ENCODE results near the gene HPSE.
A peak's percentile ranks its signal among the peaks of the same experiment; 100 is the strongest.
"Not testable (repeated sequence)": the region's sequence is repeated elsewhere in the genome, so short reads cannot be mapped to it uniquely, and the experiment has no call there.

HPSE gene

DNA sequence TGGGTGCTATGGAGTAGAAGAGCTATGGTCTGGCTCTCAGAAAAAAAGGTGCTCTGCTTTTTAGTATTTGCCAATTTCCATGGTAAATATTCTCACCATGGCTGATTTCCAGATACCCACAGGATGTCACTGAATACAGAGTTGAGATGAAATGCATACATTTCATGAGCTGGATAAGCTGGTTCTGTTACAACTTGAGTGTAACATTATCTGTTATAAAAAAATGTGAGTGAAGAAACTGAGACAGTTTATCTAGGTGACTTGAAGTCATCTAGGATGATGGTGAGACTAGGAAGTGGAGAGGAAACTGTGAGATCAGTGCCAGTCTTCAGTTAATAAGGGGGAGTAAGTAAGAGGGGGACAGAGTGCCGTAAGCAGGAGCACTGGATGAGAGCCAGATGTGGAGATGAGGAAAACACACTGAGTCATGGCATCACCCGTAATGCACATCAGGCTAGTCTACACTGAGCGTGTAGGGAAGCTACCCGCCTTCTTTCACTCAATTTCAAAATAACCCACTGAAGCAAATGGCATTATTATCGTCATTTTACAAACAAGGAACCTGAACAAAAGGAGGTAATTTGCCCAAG lies 5.0 kb downstream of the HPSE start:
- DNase-seq = no peak

DNA sequence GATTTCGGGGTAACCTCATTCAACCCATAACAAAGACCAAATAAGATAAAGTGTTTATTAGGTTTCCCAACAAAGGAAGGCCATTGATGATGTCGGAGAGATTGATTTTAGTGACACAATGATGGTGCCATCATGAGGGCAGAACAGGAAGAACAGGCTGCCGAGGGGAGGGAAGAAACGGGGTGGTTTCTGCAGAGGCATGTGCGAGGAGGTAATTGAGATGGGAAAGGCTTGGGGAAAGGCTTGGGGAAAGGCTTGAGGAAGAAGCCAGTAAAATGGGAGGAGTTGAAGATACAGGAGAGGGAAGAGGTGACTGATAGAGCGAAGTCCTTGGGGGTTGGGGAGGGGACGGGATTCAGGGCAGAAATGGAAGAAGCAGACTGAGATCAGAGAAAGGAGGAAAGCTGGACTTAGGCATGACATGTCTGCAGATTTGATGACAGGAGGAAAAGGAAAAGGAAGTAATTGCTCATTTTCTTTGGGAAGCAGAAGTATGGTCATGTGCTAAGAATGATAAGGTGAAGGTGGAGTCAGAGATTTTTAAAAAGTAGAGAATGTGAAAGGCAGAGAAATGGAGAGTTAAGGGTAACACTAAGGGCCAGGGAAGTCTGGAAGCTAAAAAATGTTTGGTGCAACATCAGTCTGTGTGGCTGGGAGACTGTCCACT lies 6.0 kb downstream of the HPSE start:
- DNase-seq = no peak

- DNase-seq = no peak
Observed at GRCh38 chr4:83326546-83326945, 8.1 kb downstream of the HPSE start.

GRCh38 chr4:83325306-83325705 lies 9.3 kb downstream of the HPSE start:
- DNase-seq = not testable (repeated sequence)

DNA sequence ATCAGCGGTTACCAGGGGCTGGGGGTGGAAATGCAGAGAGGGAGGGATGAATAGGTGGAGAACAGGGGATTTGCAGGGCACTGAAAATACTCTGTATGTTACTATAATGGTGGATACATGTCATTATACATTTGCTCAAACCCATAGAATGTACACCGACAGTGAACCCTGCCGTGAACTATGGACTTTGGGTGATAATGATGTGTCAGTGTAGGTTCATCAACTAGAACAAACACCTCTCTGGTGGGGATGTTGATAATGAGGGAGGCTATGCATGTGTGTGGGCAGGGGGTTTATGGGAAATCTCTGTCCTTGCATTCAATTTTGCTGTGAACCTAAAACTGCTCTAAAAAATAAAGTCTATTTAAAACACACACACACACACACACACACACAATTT lies 11.5 kb downstream of the HPSE start:
- DNase-seq = no peak

- DNase-seq = no peak
Observed at GRCh38 chr4:83320548-83320947, 14.1 kb downstream of the HPSE start.

- no peak for DNase-seq
Observed at GRCh38 chr4:83318666-83319065, 16.0 kb downstream of the HPSE start.

- DNase-seq = no peak
Observed at GRCh38 chr4:83317671-83318070, 17.0 kb downstream of the HPSE start.

DNA sequence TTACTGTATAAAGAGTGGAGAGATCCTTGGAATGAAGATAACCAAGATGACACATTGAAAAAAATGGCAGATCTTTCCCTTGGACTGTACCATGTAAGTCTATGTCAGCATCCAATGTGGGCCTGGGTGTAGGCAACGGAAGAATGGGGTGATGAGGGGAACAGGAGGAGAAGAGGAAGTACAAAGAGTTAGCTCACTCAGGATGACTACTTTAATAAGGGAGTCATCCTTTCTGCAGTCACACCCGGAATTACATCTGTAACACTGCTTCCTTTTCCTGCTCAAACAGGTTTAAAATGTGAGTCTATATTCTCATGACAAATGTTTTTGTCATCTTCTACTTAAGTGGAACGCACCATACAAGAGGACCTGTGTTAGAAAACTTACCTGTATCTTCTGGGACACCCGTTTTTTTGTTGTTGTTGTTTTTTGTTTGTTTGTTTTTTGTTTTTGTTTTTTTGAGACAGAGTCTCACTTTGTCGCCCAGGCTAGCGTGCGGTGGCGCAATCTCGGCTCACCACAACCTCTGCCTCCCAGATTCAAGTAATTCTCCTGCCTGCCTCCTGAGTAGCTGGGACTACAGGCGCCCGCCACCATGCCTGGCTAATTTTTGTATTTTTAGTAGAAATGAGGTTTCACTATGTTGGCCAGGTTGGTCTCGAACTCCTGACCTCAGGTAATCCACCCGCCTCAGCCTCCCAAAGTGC lies 18.0 kb downstream of the HPSE start:
- no peak for DNase-seq

- DNase-seq = no peak
Observed at GRCh38 chr4:83315341-83315870, 19.2 kb downstream of the HPSE start.

- DNase-seq = no peak
Observed at GRCh38 chr4:83308672-83309071, 26.0 kb downstream of the HPSE start.

- no peak for DNase-seq
Observed at GRCh38 chr4:83307920-83308319, 26.7 kb downstream of the HPSE start.

GRCh38 chr4:83305187-83305586 lies 29.5 kb downstream of the HPSE start:
- DNase-seq = no peak

DNA sequence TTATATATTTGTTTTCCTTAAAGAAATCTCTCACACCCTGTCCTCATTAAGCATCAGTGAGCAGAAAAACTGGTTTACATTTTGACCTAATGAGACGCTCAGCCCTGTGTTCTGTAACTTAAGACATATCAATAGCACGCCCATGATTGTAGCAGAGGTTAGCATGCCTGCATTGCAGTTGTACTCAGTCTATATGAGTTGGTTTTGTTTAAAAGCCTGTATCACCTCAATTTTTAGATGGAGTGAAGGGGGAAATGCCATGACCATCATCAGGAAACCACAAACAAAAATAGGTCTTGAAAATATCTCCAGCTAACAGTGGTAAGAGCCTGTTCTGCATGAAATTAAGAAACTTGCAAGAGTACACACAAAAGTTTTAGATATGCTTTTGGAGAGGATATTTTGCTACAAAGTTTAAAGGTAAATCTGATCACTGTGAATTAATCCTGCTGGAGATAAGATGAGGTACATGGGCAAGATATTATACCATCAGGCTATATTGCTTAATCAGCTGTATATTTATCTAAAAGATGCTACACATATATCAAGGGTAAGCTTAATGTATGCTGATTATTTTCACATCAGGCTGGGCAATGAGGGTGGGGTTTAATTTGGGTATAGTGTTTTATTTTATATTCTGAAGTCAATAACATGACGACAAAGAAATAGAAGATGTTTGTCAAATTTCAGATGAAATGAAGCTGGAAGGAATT lies 36.9 kb downstream of the HPSE start:
- no peak for DNase-seq

DNA sequence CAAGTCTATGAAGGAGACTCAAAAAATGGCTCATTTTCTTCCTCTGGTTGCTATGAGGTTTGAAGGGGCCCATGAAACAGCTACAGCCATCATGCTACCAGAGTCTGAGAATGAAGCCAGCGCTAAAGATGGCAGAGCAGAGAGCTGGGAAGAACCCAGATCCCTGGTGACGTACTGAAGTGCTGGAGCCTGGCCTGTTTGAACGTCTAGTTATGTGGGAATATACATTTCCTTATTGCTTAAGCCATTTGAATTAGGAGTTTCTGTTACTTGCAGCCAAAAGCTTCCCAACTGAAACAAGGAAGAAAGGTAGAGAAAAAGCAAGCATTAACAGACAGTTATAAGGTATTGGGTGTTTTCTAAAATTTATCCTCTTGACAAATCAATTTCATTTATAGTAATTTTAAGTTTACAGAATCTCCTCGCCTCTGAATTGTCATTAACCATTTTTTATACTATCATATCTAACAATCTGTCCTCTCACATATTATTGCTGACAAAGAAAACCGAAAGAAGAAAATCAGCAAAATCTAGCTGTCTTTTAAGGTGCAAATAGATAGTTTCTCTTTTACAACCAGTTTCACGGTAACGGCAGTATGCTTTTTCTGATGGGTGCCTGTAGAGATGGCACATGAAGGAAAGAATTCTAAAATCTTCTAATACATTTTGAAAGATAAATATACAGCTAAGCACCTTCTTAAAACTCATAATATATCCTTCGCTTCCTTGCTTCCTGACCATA lies 41.2 kb downstream of the HPSE start:
- DNase-seq = no peak

DNA sequence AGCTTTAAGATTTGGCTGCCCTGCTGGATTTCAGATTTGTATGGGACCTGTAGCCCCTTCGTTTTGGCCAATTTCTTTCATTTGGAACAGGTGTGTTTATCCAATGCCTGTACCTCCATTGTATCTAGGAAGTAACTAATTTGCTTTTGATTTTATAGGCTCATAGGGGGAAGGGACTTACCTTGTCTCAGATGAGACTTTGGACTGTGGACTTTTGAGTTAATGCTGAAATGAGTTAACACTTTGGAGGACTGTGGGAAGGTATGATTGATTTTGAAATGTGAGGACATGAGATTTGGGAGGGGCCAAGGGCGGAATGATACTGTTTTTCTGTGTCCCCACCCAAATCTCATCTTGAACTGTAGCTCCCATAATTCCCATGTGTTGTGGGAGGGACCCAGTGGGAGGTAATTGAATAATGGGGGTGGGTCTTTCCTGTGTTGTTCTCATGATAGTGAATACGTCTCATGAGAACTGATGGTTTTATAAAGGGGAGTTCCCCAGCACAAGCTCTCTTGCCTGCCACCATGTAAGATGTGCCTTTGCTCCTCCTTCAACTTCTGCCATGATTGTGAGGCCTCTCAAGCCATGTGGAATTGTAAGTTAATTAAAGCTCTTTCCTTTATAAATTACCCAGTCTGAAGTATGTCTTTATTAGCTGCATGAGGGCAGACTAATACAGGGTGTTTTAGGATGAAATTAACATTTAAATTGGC lies 44.4 kb downstream of the HPSE start:
- DNase-seq = not testable (repeated sequence)

DNA sequence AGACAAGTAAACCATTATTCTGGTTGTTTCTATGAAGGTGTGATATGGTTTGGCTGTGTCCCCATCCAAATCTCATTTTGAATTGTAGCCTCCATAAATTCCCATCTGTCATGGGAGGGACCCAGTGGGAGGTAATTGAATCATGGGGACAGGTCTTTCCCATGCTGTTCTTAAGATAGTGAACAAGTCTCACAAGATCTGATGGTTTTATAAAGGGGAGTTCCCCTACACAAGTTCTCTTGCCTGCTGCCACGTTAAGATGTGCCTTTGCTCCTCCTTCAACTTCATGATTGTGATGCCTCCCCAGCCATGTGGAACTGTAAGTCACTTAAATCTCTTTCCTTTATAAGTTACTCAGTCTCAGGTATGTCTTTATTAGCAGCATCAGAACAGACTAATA lies 46.3 kb downstream of the HPSE start:
- not testable (repeated sequence) for DNase-seq

- no peak for DNase-seq
Observed at GRCh38 chr4:83285055-83285407, 49.6 kb downstream of the HPSE start.

DNA sequence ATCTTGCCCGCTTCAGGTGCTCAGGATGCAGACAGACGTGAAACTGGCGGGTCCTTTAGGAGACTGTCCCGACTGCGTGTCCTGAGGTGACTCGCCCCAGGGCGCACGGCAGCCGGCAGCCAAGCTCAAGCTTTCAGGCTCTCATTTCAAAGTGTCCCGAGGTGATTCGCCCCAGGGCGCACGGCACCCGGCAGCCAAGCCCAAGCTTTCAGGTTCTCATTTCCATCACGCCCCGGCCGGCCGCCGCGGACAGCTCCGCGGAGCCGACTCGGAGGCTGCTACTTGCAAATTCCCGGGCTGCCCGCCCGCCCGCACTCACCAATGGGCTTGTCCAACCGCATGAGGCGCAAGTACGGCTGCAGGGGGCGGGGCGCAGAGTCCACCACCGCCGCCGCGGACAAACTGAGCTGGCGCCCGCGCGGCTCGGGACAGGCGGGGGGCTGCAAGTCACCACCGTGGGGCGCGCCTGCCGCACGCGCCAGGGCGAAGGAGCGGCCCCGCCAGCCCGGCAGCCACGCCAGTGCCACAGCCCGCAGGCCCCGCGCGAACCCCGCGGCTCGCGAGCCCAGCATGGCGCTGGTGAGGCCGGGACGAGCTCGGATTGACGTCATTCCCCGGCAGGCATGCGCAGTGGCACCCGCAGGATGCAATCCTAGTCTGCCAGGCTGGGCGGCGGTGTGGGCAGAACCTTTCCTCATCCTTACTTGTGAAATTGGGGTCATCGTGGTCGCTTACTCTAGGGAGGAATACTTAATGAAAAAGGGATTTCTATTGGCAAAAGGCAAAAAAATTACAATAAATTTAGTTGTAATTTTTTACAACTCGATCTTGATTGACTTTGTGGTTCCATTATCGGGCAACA lies 50.2 kb downstream of the HPSE start, which contains the start of gene COQ2:
Gene COQ2, minus strand, starts transcription at position 606 of the 862 bp plus-strand sequence. Its CDS starts 34 bp downstream, at position 572.
- peak; percentile 95 for DNase-seq

- no peak for DNase-seq
Observed at GRCh38 chr4:83283181-83283580, 51.5 kb downstream of the HPSE start.

- DNase-seq = peak; percentile 53
Observed at GRCh38 chr4:83282049-83282535, 52.6 kb downstream of the HPSE start.
